HG03196 (cell line): ENCODE results near the gene KRT25.
"Not testable (repeated sequence)": the region's sequence is repeated elsewhere in the genome, so short reads cannot be mapped to it uniquely, and the experiment has no call there.

Experiments
- ATAC-seq: cut with Tn5 transposase; IDR thresholded peaks from one replicate; pipeline ENCODE4 v1.9.1; 2021; ENCODE audit not compliant: unreplicated experiment

KRT25 gene

DNA sequence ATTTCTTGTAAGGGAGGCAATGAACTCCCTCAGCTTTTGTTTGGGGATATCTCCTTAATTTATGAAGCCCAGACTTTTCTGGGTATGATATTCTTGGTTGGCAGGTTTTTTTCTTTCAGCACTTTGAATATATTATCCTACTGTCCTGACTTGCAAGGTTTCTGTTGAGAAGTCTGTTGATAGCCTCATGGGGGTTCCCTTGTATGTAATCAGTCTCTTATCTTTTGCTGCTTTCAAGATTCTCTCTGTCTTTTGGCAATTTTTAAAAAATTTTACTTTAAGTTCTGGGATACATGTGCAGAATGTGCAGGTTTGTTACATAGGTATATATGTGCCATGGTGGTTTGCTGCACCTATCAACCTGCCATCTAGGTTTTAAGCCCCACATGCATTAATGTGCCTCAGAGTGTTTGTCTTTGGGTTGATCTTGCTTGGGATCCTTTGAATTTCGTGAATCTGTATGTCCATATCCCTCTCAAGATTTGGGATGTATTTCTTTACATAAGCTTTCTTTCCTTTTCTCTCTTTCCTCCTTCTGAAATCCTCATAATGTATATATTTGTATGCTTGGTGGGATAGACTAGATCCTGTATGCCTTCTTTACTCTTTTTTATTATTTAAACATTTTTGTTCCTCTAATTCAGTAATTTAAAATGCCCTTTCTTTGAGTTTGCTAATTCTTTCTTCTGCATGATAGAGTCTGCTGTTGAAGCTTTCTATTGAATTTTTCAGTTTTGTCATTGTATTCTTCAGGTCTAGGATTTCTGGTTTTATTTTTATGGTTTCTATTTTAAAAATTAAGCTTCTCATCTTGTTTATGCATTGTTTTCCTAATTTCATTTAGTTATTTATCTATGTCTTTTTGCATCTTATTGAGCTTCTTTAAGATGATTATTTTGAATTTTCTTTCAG, 5.2 kb upstream of the KRT25 start:
- no peak for ATAC-seq

DNA sequence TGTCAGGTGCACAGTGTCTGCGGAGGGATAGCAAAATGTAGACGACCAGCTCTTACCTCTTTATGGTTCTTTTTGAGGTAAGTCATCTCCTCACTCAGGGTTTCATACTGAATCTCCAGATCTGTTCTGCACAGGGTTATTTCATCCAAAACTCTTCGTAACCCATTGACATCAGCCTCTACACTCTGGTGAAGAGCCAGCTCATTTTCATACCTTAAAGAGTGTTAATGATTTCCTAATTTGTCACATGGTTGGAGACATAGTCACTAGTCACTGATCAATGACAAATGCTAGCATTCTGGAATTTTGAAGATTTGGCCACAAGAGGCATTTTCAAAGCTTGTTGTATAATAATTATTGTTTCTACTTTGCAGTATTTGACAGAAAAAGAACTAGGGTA, 1.3 kb downstream of the KRT25 start:
- no peak for ATAC-seq

DNA sequence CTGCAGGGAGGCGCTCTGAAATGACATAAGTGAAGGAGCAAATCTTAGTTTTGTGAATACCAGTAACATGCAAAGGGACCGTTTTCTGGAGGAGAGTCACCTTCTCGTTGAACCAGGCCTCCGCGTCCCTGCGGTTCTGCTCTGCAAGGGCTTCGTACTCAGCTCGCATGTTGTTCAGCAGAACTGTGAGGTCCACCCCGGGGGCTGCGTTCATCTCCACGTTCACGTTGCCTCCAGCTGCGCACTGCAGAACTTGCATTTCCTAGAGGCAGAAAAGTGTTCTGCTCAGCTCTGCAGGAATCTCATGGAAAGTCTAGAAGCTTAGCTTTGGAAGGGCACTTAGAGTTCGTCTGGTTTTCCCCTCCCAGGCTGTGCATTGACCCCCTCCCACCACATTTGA, 4.1 kb downstream of the KRT25 start:
- no peak for ATAC-seq

DNA sequence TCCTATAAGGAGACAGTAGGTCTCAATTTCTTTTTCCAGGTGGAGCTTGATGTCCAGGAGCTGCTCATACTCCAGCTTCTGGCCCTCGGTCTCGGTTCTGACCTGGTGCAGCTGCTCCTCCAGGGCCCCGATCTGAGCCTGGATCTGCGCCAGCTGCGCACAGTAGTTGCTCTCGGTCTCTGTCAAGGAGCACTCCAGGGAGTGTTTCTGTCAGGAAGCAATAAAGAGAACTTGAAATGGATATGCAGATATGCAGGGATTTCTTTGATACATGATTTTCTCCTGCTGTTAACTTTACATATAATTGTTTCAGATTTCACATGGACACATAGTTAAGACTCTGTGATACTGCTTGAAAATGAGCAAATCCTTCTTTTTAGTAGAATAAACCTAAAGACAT, 4.7 kb downstream of the KRT25 start:
- no peak for ATAC-seq

DNA sequence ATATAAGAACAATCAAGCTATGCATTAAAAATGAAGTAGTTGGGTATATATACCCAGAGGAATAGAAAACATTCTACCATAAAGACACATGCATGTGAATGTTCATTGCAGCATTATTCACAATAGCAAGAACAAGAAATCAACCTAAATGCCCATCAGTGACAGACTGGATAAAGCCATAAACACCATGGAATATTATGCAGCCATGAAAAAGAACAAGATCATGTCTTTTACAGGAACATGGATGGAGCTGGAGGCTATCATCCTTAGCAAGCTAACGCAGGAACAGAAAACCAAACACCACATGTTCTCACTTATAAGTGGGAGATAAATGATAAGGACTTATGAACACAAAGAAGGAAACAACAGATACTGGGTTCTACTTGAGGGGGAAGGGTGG, 6.5 kb downstream of the KRT25 start:
- not testable (repeated sequence) for ATAC-seq

DNA sequence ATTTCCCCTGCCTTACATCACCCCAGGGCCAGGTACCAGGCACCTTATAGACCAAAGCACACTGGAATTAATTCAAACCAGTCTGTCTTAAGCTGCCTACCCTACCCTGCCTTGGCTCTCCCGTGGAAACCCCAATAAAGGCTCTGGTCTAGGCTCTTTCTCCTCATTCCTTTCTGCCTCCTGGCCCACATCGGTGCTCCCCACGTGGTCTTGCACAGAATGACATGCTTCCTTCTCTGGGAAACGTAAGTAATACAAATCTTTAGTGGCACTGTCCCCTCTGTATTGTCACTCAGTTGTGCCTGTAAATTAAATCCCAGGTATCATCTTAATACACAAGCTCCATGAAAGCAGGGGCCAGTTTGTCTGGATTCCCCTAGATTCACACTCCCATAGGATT, 16.6 kb downstream of the KRT25 start:
- no peak for ATAC-seq

DNA sequence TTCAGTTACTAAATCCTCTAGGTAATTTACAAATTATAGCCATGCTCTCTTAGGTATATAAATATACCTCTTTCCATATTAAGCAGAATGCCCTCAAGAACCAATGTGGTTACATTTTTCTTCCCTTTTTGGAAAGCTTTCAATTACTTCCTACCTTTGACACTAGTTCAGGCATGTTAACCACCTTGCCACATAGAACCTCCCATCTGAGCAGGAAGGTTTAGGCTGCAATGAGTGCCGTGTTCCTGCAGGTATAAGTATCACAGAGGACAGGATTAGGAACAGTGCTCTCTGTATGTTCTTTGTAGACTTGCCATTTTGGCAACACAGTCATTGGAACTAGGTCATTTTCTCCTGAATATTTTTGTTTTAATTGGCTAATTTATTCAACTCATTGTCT, 20.1 kb downstream of the KRT25 start:
- no peak for ATAC-seq

DNA sequence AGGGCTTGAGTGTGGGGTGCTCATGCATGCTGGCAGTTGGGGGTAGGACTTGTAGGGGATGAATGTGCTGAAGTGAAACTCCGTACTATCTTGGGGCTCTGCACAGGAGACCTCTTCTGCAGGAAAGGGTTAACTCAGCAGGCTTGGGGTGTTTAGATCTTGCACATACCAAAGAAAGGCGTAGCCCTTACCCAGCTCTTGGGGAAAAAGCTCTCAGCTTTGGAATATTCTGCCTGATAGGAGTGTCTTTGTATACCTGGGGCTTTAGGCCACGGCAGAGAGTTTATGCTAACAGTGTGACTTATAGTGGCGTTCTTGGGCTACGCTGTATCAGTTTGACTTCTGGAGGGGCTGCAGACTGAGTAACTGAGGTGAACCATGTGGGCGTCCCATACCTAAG, 21.1 kb downstream of the KRT25 start:
- no peak for ATAC-seq

DNA sequence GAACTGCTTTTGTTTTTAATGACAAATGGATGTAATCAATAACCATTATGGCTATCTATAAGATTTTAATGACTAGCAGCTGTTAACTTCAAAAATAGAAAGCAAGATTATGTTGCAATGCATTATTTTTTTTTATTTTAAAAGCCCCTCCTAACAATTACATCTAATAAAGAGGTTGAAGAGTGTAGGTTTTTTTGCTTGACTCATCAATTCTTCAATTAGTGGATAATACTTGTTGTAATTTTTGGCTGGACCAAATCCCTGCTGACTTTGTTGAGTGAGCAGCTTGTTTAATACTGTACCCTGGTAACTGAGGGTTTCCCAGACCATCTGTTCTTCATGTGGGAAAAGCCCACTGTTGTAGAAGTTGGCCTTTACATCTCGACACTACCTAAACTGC, 24.2 kb downstream of the KRT25 start:
- no peak for ATAC-seq

DNA sequence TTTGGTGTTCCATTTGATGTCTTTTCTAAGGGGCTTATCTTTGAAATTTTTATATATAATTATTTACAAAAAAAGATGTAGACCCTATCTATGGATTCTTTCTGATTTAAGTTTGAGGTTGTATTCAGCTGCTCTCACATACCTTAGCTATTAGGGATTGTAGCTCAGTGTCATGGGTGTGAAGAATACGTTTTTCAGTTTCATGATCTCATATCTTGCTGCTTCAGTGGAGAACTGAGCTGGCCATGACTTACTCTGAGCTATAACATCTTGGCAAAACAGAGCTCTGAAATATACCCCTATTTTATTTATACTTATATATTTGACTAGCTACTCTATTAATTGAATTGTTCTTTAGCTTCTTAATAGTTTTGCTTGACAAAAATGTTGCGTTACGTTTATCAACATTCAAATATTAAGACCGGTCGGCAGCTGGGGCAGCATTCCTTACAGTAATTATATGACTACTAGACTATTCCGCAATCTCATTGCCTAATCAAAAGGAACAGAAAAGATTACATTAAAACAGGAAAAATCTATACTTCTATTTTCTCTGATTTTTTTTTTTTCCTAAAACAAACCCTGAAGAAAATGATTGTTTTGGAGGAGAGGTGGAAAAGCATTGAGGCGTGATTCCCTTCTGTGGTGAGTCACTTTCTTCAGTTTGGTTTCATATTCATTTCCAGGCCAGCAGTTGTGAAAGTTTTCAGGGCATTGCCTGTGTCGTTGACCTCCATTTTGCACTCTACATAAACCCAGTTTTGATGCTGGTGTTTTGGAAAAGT, 27.5 kb downstream of the KRT25 start:
- ATAC-seq = no peak

DNA sequence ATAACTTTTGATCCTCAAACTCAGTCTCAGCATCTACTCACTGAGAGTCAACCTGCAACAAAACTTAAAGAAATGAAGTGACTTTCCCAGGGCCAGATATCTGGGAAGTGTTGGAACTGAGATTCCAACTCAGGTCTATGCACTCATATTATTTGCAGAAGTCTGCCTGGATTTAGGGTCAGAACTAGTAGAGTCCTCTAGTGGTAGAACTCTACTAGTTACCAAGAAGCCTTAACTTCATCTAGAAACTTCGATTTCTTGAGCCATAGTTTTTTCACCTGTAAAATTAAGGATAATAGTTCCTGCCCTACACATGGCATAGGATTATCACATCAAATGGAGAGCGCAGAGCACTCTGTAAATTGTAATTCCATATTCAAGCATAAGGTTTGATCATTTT, 28.2 kb downstream of the KRT25 start:
- no peak for ATAC-seq

DNA sequence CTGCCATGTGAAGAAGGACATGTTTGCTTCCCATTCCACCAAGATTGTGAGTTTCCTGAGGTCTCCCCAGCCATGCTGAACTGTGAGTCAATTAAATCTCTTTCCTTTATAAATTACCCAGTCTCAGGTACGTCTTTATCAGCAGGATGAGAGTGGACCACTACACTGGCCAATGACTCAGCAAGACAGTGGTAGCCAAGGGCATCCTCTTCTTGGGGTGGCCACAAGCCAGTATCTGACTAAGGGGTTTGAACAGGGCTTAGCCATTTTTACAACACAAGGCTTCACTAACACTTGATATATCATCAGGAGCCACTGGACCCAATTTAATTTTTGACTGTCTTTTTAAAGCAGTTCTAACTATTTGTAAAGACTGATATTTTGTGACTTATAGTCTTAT, 30.5 kb downstream of the KRT25 start:
- ATAC-seq = no peak

DNA sequence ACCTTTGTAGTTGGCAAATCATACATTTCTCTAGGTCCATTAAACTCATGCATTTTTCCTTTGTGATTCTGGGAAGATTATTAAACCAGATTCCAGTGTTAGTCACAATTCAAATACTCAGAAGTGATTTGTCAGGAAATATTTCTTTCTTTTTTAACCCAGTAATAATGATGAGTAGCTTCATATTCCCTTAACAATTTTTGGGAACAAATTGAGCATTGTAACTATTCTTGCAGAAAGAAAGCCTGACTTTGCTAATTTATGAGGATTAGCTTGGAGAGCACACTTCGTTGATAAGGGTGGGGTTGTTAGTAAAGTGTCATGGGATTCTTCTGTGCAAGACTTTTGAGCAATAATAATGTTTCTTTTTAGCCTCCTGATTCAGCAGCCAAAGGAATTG, 32.9 kb downstream of the KRT25 start:
- ATAC-seq = no peak

DNA sequence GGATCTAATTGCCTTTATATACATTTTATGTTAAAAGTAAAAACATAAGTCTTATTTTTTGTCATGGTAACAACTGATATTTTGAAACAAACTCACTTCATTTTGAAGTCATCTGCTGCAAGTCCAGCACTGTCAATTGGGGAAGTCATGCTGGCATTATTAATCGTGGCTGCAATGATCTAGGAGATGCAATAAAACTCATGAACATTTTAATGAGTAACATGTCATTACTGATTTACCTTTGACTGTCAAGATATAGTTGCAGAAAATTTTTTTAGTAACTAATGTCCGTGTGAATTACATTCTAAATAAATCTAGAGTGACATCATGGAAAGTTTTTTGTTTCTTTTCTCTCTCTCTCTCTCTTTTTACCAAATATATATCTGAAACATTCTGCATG, 34.2 kb downstream of the KRT25 start:
- ATAC-seq = no peak

DNA sequence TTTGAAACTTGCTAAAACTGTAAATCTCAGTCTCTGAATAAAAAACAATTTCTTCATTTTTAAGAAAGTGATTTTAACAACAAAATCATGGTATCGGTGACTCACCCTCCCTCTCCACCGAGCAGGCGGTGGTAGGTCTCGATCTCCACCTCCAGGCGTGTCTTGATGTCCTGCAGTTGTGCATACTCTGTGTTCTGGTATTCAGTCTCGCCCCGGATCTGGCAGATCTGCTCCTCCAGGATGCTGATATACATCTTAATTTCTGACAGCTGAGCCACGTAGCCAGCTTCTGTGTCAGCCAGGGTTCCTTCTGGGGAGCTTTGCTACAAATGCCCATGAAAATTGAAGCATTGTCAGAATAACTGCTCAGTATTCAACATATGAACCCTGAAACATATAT, 36.2 kb downstream of the KRT25 start:
- no peak for ATAC-seq

DNA sequence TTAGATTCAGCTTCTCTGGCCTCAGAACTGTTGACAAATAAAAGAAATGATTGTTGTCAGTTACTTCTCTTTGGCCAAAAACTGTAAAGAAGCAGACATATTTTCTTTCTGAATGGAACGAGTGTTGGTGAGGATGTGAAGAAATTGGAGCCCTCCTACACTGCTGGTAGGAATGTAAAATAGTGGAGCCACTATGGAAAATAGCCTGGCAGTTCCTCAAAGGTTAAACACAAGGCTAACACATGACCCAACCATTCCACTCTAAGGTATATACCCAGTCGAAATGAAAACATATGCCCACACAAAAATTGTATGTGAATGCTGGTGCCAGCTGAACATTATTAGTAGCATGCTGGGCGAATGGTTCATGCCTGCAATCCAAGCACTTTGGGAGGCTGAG, 37.4 kb downstream of the KRT25 start:
- ATAC-seq = no peak

DNA sequence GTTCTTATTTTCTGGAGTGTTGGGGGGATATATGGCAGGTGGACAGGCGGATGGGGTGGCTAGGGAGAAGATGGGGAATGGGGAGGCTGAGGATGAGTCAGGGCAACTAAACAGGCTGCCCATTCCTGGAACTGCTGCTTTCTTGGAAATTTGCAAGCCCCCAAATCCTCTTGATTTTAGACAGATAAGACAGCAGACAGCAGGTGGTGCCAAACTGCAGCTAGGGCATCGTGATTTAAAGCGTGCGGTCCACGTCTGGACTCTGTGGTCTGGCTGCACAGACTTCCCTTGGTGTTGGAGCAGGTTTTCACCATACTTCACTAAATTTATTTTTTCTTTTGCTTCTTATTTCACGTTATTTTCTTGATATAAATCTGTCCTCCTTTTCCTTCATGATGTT, 40.7 kb downstream of the KRT25 start:
- ATAC-seq = no peak

DNA sequence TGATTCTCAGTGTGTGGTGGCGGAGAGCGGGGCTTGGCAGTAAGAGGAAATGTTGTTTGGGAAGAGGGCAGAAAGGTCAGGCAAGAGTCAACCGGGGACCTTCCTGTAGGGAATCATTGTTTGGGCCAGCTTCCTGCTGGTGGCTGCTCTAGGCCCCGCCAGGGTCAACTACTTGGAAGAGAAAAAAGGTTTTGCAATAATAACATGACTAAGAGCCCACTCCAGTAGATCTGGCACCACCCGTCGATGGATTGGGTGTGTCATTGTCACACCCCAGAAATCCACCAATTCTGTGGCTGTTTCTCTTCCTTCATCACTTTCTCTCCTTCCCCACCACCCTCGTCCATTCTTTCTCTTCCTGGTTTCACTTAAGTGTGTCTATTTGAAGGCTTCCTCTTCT, 47.4 kb downstream of the KRT25 start:
- ATAC-seq = no peak

DNA sequence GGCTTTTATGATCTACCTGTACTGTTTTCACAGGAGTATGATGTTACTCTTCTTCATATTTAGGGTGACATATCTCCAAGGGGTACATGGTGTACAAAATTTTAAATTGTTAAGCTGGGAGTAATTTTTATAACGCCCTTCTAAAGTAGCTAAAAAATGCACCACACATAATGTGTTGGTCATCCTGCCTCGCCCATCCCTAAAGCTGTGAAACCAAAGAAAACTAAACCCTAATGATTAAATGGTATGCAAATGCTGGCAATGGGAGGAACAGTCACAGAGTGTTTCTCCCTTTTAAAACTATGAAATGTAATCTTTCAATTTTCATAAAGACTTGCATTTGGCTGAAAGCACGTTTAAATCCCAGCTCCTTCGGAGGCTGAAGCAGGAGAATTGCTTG, 49.5 kb downstream of the KRT25 start:
- no peak for ATAC-seq

DNA sequence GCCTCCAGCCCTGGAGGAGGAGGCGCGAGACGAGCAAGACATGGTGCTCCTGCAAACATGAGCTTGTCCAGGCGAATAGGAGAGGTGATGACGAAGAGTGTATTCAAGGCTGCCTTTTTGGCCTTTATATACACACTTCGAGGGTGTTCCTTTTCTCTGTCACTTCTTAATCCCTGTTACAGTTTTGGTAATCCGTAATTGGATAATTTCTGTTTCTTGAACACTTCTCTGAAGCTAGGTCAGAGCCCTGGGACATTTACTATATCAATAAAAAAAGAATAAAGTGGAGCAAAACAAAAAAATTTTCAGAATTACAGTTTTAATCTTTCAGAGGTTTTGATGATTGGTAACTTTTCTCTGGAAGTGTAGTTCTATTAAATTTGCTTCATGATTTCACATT, 51.5 kb downstream of the KRT25 start, which contains the start of gene KRT24:
Gene KRT24 (minus strand): TSS at position 101 of the 400 bp plus-strand sequence. CDS start 59 bp downstream, at position 42.
- no peak for ATAC-seq

DNA sequence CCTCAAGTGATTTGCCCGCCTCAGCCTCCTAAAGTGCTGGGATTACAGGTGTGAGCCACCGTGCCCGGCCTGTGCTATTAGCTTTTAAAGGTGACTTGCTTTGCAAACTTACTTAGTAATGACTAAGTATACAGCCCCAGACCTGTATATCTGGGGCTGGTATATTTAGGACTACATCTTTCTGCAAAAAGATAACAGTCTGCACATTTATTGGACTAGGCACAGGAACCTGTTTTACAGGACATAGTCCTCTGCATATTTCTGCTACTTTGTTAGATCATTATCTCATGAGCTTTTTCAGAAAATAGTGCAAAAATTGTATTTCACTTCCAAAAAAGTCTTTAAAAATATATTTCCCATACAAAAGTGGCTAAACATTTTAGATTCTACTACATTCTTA, 52.9 kb downstream of the KRT25 start:
- ATAC-seq = no peak

DNA sequence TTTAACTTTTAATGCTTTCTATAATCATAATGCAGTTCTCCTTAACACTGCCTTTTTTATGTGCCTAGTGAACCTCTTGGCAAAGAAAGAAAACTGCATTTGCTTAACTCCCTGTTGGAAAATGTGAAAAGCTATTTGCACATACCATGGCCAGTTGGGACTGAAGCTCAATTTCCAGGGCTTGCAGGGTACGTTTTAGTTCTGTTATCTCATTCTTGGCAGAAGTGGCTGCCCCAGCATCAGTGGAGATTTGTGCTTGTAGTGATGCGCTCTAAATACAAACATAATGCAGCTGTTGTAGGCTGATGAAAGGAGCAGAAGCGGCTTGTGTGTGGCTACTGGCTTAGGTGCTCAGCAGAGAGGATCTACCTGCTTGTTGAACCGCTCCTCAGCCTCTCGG, 55.3 kb downstream of the KRT25 start:
- no peak for ATAC-seq
